SK-N-SH treated with all-trans-retinoic acid at 6 μM for 48 hours (cell line): Measurements from ENCODE around the gene JSRP1.

Experiments
- ATAC-seq: fragments of 200-7000 bp; cut with Tn5 transposase; 3 replicates; pipeline ENCODE4 v1.9.1; 2020; ENCODE audit warnings: mild to moderate bottlenecking, moderate library complexity
- ARNTL ChIP-seq: fragments of 450-650 bp; formaldehyde crosslinking; IDR thresholded peaks from 2 replicates; pipeline ENCODE4 v1.5.0; 2020; ENCODE audit warnings: low read depth, mild to moderate bottlenecking, moderate library complexity, borderline replicate concordance
- BACH2 ChIP-seq: fragments of 250-450 bp; sonication (Bioruptor Pico); IDR thresholded peaks from 2 replicates; pipeline ENCODE4 v1.9.0; 2021; ENCODE audit warnings: mild to moderate bottlenecking, borderline replicate concordance
- CREB5 ChIP-seq: fragments of 250-450 bp; sonication (Bioruptor Pico); IDR thresholded peaks from 2 replicates; pipeline ENCODE4 v1.5.1; 2020; ENCODE audit warnings: low read depth, mild to moderate bottlenecking, moderate library complexity
- CSDC2 ChIP-seq: fragments of 250-450 bp; sonication (Bioruptor Pico); IDR thresholded peaks from 2 replicates; pipeline ENCODE4 v1.5.0; 2020; ENCODE audit warnings: mild to moderate bottlenecking, moderate library complexity
- CSRNP3 ChIP-seq: fragments of 250-450 bp; sonication (Bioruptor Pico); IDR thresholded peaks from 2 replicates; pipeline ENCODE4 v1.5.1; 2021; ENCODE audit warnings: mild to moderate bottlenecking, moderate library complexity
- OSR1 ChIP-seq: fragments of 250-450 bp; sonication (Bioruptor Pico); IDR thresholded peaks from 2 replicates; pipeline ENCODE4 v1.8.0; 2022; ENCODE audit warnings: moderate library complexity, mild to moderate bottlenecking, inconsistent platforms
- SNAI2 ChIP-seq: fragments of 250-450 bp; sonication (Bioruptor Pico); IDR thresholded peaks from 2 replicates; pipeline ENCODE4 v1.5.0; 2020; ENCODE audit warnings: mild to moderate bottlenecking, moderate library complexity
- TCF4 ChIP-seq: fragments of 250-450 bp; sonication (Bioruptor Pico); IDR thresholded peaks from 2 replicates; pipeline ENCODE4 v1.8.0; 2021; ENCODE audit warnings: mild to moderate bottlenecking, moderate library complexity, borderline replicate concordance
- TOX ChIP-seq: fragments of 250-450 bp; sonication (Bioruptor Pico); IDR thresholded peaks from 2 replicates; pipeline ENCODE4 v1.8.0; 2021; ENCODE audit warnings: mild to moderate bottlenecking, moderate library complexity, borderline replicate concordance
- TSHZ2 ChIP-seq: fragments of 250-450 bp; sonication (Bioruptor Pico); IDR thresholded peaks from 2 replicates; pipeline ENCODE4 v1.5.0; 2020; ENCODE audit warnings: mild to moderate bottlenecking, moderate library complexity
- ZC3H10 ChIP-seq: fragments of 250-450 bp; sonication (Bioruptor Pico); IDR thresholded peaks from 2 replicates; pipeline ENCODE4 v1.5.1; 2021; ENCODE audit warnings: mild to moderate bottlenecking, moderate library complexity
- ZFP3 ChIP-seq: fragments of 250-450 bp; sonication (Bioruptor Pico); IDR thresholded peaks from 2 replicates; pipeline ENCODE4 v1.5.0; 2020; ENCODE audit warnings: mild to moderate bottlenecking, moderate library complexity
- ZFP30 ChIP-seq: fragments of 450-650 bp; formaldehyde crosslinking; IDR thresholded peaks from 2 replicates; pipeline ENCODE4 v1.5.0; 2022; ENCODE audit warnings: mild to moderate bottlenecking, moderate library complexity
- ZNF565 ChIP-seq: fragments of 450-650 bp; formaldehyde crosslinking; conservative IDR thresholded peaks from 2 replicates; pipeline ENCODE4 v1.5.0; 2020; ENCODE audit warnings: low read depth, mild to moderate bottlenecking, moderate library complexity
- ZNF70 ChIP-seq: fragments of 450-650 bp; formaldehyde crosslinking; IDR thresholded peaks from 2 replicates; pipeline ENCODE4 v1.5.0; 2020; ENCODE audit warnings: mild to moderate bottlenecking, moderate library complexity
- ZNF8 ChIP-seq: fragments of 450-650 bp; formaldehyde crosslinking; IDR thresholded peaks from 2 replicates; pipeline ENCODE4 v1.5.0; 2020; ENCODE audit warnings: mild to moderate bottlenecking, moderate library complexity
- TF ChIP-seq, protein P1 (sequence below): fragments of 250-450 bp; sonication (Bioruptor Pico); IDR thresholded peaks from 2 replicates; pipeline ENCODE4 v1.8.0; 2021; ENCODE audit warnings: low read depth, mild to moderate bottlenecking, moderate library complexity, borderline replicate concordance

Gene JSRP1

GRCh38 chr19:2271234-2272103 lies 15.3 kb upstream of the JSRP1 start:
- ATAC-seq, result peak; percentile 38

DNA sequence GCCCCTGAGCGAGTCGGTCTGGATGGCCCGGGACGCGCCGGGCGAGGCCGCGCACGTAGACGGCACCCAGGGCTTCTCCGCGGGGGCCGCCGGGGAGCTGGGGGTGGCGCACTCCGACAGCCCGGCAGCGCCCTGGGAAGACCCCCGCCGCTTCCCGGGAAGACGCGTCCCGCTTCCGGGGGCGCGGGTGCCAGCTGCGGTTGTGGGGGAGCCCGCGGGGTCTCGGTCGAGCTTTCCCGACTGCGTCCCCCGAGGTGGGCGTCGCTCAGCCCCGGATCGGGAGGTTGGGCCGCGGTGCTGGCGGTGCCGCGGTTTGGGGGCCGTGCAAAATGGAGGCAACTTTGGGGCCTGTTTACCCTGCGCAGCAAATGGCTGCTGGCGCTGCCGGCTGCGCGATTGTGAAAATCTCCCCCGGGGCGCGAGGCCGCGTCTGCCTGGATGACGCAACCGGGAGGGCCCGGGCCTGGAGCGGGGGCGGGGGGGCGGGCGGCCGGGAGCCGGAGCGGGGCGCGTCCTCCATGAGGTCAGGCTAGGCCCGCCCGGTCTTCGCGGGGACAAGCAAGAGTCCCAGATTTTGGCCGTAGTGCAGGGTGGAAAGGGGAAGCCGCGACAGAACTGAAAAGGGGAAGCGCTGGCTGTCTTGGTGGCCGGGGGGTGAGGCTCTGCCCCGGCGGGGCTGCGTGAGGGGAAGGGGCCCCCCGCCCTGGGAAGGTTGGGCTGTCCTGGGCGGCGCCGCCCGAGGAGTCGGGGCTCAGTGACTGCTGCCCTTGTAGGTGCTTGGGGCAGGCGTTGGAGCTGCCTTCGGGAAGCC lies 14.4 kb upstream of the JSRP1 start:
- TF ChIP-seq ZNF70 (CRISPR knock-in tag) (no peak), TOX (CRISPR knock-in tag) (no peak), ZFP30 (CRISPR knock-in tag) (no peak), SNAI2 (CRISPR knock-in tag) (no peak), CSRNP3 (no peak)
- peak; percentile 25 for ATAC-seq

More at GRCh38 chr19:2271234-2272103, 15.3 kb upstream of the JSRP1 start:
- TF ChIP-seq ZFP30 (CRISPR knock-in tag) (no peak), TSHZ2 (no peak), ZNF8 (CRISPR knock-in tag) (no peak), CSRNP3 (no peak), ARNTL (CRISPR knock-in tag) (no peak), CSDC2 (no peak), BACH2 (CRISPR knock-in tag) (no peak), TOX (CRISPR knock-in tag) (no peak)
- TF ChIP-seq, protein P1, sequence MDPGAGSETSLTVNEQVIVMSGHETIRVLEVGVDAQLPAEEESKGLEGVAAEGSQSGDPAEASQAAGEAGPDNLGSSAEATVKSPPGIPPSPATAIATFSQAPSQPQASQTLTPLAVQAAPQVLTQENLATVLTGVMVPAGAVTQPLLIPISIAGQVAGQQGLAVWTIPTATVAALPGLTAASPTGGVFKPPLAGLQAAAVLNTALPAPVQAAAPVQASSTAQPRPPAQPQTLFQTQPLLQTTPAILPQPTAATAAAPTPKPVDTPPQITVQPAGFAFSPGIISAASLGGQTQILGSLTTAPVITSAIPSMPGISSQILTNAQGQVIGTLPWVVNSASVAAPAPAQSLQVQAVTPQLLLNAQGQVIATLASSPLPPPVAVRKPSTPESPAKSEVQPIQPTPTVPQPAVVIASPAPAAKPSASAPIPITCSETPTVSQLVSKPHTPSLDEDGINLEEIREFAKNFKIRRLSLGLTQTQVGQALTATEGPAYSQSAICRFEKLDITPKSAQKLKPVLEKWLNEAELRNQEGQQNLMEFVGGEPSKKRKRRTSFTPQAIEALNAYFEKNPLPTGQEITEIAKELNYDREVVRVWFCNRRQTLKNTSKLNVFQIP (CRISPR knock-in tag), result no peak

- ATAC-seq, result peak; percentile 2; the same call in 1 of the 3 replicates
- TF ChIP-seq TCF4 (CRISPR knock-in tag), result no peak
- TF ChIP-seq SNAI2 (CRISPR knock-in tag), result no peak
- no peak for TF ChIP-seq ZFP3
- TF ChIP-seq CSRNP3, result no peak
- no peak for TF ChIP-seq ZC3H10
- no peak for TF ChIP-seq OSR1 (CRISPR knock-in tag)
- TF ChIP-seq, protein P1 (CRISPR knock-in tag), result no peak
- TF ChIP-seq BACH2 (CRISPR knock-in tag), result no peak
- no peak for TF ChIP-seq CREB5
- TF ChIP-seq ZNF565 (CRISPR knock-in tag), result no peak
- TF ChIP-seq ZNF8 (CRISPR knock-in tag), result no peak
- TF ChIP-seq ARNTL (CRISPR knock-in tag), result no peak
These were observed 13.9 kb upstream of the JSRP1 start for GRCh38 chr19:2270157-2270422.
